H1 (cell line): ENCODE measurements around the gene LIMA1. TPM values are rescaled to one million over a fixed set of nuclear protein-coding genes. Genes with fewer than 3 reads are reported as not detected.

Experiments
- CTCF ChIA-PET: fragments of 300-600 bp; sonication (Branson Sonifier 250); formaldehyde crosslinking; loops from one replicate; lab custom pipeline; 2021; ENCODE audit not compliant: partially characterized antibody; lab: Charles Lee
- POLR2A ChIA-PET: fragments of 300-600 bp; sonication (Branson Sonifier 250); formaldehyde crosslinking; loops from one replicate; lab custom pipeline; 2021; ENCODE audit warnings: inconsistent platforms; ENCODE audit not compliant: partially characterized antibody; lab: Charles Lee
- DNase-seq, 2 experiments: peaks; one replicate each; pipeline versions ENCODE4 v3.0.0 to v3.0.0-alpha.2; 2010 to 2022; ENCODE audit warnings: low spot score in 2 of 2, low read depth in 1 of 2, mixed read lengths in 1 of 2
- FAIRE-seq: peaks from 2 replicates; lab custom pipeline; 2011; peaks lifted over from hg19 to GRCh38; lab: Jason Lieb, UNC
- H2AFZ ChIP-seq: 2 replicates; pipeline ENCODE4 v1.8.1; 2012; ENCODE audit warnings: low read length, inconsistent platforms
- H2AK5ac ChIP-seq: 2 replicates; pipeline ENCODE4 v1.6.1; 2013; ENCODE audit warnings: low read depth, low read length
- H2BK120ac ChIP-seq: replicated peaks from 2 replicates; pipeline ENCODE3; 2013; ENCODE audit warnings: low read depth, low read length, inconsistent platforms
- H2BK12ac ChIP-seq: 2 replicates; pipeline ENCODE4 v1.6.1; 2013; ENCODE audit warnings: low read depth, low read length
- H2BK15ac ChIP-seq: 2 replicates; pipeline ENCODE4 v1.6.1; 2013; ENCODE audit warnings: low read length
- H2BK20ac ChIP-seq: 2 replicates; pipeline ENCODE4 v1.6.1; 2013; ENCODE audit warnings: low read length
- H2BK5ac ChIP-seq: 2 replicates; pipeline ENCODE4 v1.6.1; 2013; ENCODE audit warnings: low read depth, low read length
- H3K14ac ChIP-seq: 2 replicates; pipeline ENCODE4 v1.6.1; 2013; ENCODE audit warnings: inconsistent platforms; ENCODE audit not compliant: insufficient read length
- H3K18ac ChIP-seq: 2 replicates; pipeline ENCODE4 v1.6.1; 2013; ENCODE audit warnings: low read length; ENCODE audit errors: extremely low read depth
- H3K23ac ChIP-seq: 2 replicates; pipeline ENCODE4 v1.6.1; 2013; ENCODE audit warnings: inconsistent platforms; ENCODE audit not compliant: insufficient read length
- H3K23me2 ChIP-seq: 2 replicates; pipeline ENCODE4 v1.6.1; 2013; ENCODE audit warnings: low read depth, low read length
- H3K27ac ChIP-seq: 2 replicates; pipeline ENCODE4 v1.6.1; 2011; ENCODE audit warnings: low read depth, low read length, inconsistent platforms
- H3K27me3 ChIP-seq, 4 experiments: replicated peaks in 1 of 4; 1 replicate in 1 of 4; 2 replicates in 3 of 4; pipeline versions ENCODE4 v1.6.1 to v1.8.1; 2011 to 2013; ENCODE audit warnings: low read length in 3 of 4, mild to moderate bottlenecking in 3 of 4, inconsistent platforms in 2 of 4, mixed read lengths in 2 of 4, moderate library complexity in 1 of 4; ENCODE audit not compliant: control insufficient read depth in 3 of 4, insufficient read depth in 3 of 4; ENCODE audit errors: extremely low read depth in 1 of 4
- H3K36me3 ChIP-seq, 4 experiments: 2 replicates each; pipeline versions ENCODE4 v1.6.1 to v1.8.1; 2011 to 2013; ENCODE audit warnings: mild to moderate bottlenecking in 4 of 4, low read length in 3 of 4, moderate library complexity in 2 of 4, control low read depth in 1 of 4, inconsistent platforms in 1 of 4; ENCODE audit not compliant: insufficient read depth in 4 of 4, control insufficient read depth in 2 of 4
- H3K4ac ChIP-seq: replicated peaks from 2 replicates; pipeline ENCODE3; 2013; ENCODE audit warnings: low read length, low read depth, mixed read lengths, inconsistent platforms; ENCODE audit not compliant: insufficient read length
- H3K4me1 ChIP-seq, 4 experiments: replicated peaks in 1 of 4; 1 replicate in 1 of 4; 2 replicates in 3 of 4; pipeline versions ENCODE4 v1.6.1 to v1.8.1; 2011 to 2013; ENCODE audit warnings: low read length in 3 of 4, inconsistent platforms in 2 of 4, mixed read lengths in 1 of 4; ENCODE audit not compliant: insufficient read depth in 4 of 4, control insufficient read depth in 3 of 4
- H3K4me2 ChIP-seq, 2 experiments: 2 replicates each; pipeline versions ENCODE4 v1.6.1 to v1.8.1; 2011 to 2013; ENCODE audit warnings: low read depth in 2 of 2, low read length in 2 of 2, control low read depth in 1 of 2, inconsistent platforms in 1 of 2, mild to moderate bottlenecking in 1 of 2; ENCODE audit not compliant: insufficient read depth in 1 of 2
- H3K4me3 ChIP-seq, 4 experiments: fragments of 200-600, 300-600 bp in 1 of 4; sonication (generic), shearing (Covaris generic), sonication (Bioruptor Twin) in 1 of 4; 2 replicates each; pipeline versions ENCODE4 v1.5.1 to v1.8.1; 2011 to 2016; ENCODE audit warnings: low read length in 4 of 4, low read depth in 3 of 4, control low read depth in 2 of 4, inconsistent platforms in 2 of 4, mild to moderate bottlenecking in 2 of 4, mixed read lengths in 1 of 4, moderate library complexity in 1 of 4; ENCODE audit not compliant: insufficient read depth in 2 of 4; ENCODE audit errors: extremely low read depth in 1 of 4
- H3K56ac ChIP-seq: replicated peaks from 2 replicates; pipeline ENCODE3; 2013; ENCODE audit warnings: low read depth, mild to moderate bottlenecking, mixed read lengths, low read length, inconsistent platforms; ENCODE audit not compliant: insufficient read length
- H3K79me1 ChIP-seq: 2 replicates; pipeline ENCODE4 v1.6.1; 2013; ENCODE audit warnings: low read depth, low read length, control low read depth
- H3K79me2 ChIP-seq, 2 experiments: 2 replicates each; pipeline versions ENCODE4 v1.6.1 to v1.8.1; 2012 to 2013; ENCODE audit warnings: low read length in 2 of 2, mild to moderate bottlenecking in 2 of 2, inconsistent platforms in 1 of 2; ENCODE audit not compliant: insufficient read depth in 2 of 2, control insufficient read depth in 1 of 2
- H3K9ac ChIP-seq, 4 experiments: replicated peaks in 1 of 4; 1 replicate in 1 of 4; 2 replicates in 3 of 4; pipeline versions ENCODE4 v1.6.1 to v1.8.1; 2011 to 2013; ENCODE audit warnings: low read depth in 3 of 4, low read length in 3 of 4, control low read depth in 2 of 4, mild to moderate bottlenecking in 2 of 4, moderate library complexity in 2 of 4, inconsistent platforms in 1 of 4; ENCODE audit errors: extremely low read depth in 1 of 4
- H3K9me3 ChIP-seq, 2 experiments: 2 replicates each; pipeline versions ENCODE4 v1.6.1 to v1.8.1; 2012 to 2013; ENCODE audit warnings: mild to moderate bottlenecking in 2 of 2, moderate library complexity in 2 of 2, control low read depth in 1 of 2, inconsistent platforms in 1 of 2, low read depth in 1 of 2, low read length in 1 of 2, mixed read lengths in 1 of 2; ENCODE audit not compliant: insufficient read depth in 2 of 2
- H4K20me1 ChIP-seq, 2 experiments: replicated peaks in 1 of 2; 2 replicates each; pipeline versions ENCODE3 to v1.8.1; 2011 to 2013; ENCODE audit warnings: inconsistent platforms in 2 of 2, low read length in 2 of 2, mild to moderate bottlenecking in 1 of 2; ENCODE audit not compliant: insufficient read depth in 2 of 2, control insufficient read depth in 1 of 2
- H4K5ac ChIP-seq: 2 replicates; pipeline ENCODE4 v1.6.1; 2013; ENCODE audit warnings: low read length, low read depth, mixed read lengths, inconsistent platforms; ENCODE audit not compliant: insufficient read length
- H4K8ac ChIP-seq: 2 replicates; pipeline ENCODE4 v1.8.0; 2013; ENCODE audit warnings: mild to moderate bottlenecking, moderate library complexity, low read length, inconsistent platforms; ENCODE audit not compliant: insufficient read depth; ENCODE audit errors: extremely low read depth
- H4K91ac ChIP-seq: replicated peaks from 2 replicates; pipeline ENCODE3; 2013; ENCODE audit warnings: low read length, mixed read lengths, inconsistent platforms; ENCODE audit not compliant: insufficient read length
- ATF3 ChIP-seq: IDR thresholded peaks from 2 replicates; pipeline ENCODE4 v1.6.1; 2011; ENCODE audit warnings: low read depth, mild to moderate bottlenecking, low read length; ENCODE audit not compliant: insufficient read depth
- FOSL1 ChIP-seq: IDR thresholded peaks from 2 replicates; pipeline ENCODE4 v1.6.1; 2011; ENCODE audit warnings: mild to moderate bottlenecking, low read depth, low read length, moderate library complexity; ENCODE audit not compliant: insufficient read depth
- KDM4A ChIP-seq: IDR thresholded peaks from one replicate; pipeline ENCODE4 v1.7.1; 2012; ENCODE audit warnings: low read depth, mild to moderate bottlenecking, moderate library complexity, low read length, inconsistent platforms; ENCODE audit not compliant: severe bottlenecking
- POU5F1 ChIP-seq: IDR thresholded peaks from 2 replicates; pipeline ENCODE4 v1.6.1; 2011; ENCODE audit warnings: low read depth, mild to moderate bottlenecking, low read length, moderate library complexity
- RFX5 ChIP-seq: IDR thresholded peaks from 2 replicates; pipeline ENCODE4 v1.6.1; 2011; ENCODE audit warnings: low read depth, low read length, improper control_type of control experiment, borderline replicate concordance
- SIRT6 ChIP-seq: IDR thresholded peaks from one replicate; pipeline ENCODE4 v1.7.1; 2012; ENCODE audit warnings: low read length, inconsistent platforms
- SP2 ChIP-seq: IDR thresholded peaks from 2 replicates; pipeline ENCODE4 v1.6.1; 2012; ENCODE audit warnings: mild to moderate bottlenecking, low read length, inconsistent platforms
- SP4 ChIP-seq: IDR thresholded peaks from 2 replicates; pipeline ENCODE4 v1.6.1; 2012; ENCODE audit warnings: low read length, inconsistent platforms
- USF2 ChIP-seq: IDR thresholded peaks from 2 replicates; pipeline ENCODE4 v1.6.1; 2011; ENCODE audit warnings: low read length, improper control_type of control experiment
- ZNF274 ChIP-seq: IDR thresholded peaks from 2 replicates; pipeline ENCODE4 v1.7.0; 2012; ENCODE audit warnings: low read length, borderline replicate concordance; ENCODE audit errors: extremely low read depth
- WGBS, 2 experiments: shearing (Covaris generic) in 1 of 2; methylation state at CpG; one replicate each; pipeline versions ENCODE4 v1.1.6 to v1.1.7; 2013 to 2015; ENCODE audit warnings: low lambda C conversion rate in 2 of 2, mixed read lengths in 2 of 2, inconsistent platforms in 1 of 2, low coverage in 1 of 2, missing lambda C conversion rate in 1 of 2; ENCODE audit not compliant: insufficient replicate concordance in 2 of 2, insufficient coverage in 1 of 2, insufficient read length in 1 of 2; ENCODE audit errors: extremely low coverage in 1 of 2, missing lambda C conversion rate in 1 of 2; 5-methylcytosine and 5-hydroxymethylcytosine counted together
- polyA plus RNA-seq, 7 experiments: library from polyadenylated mRNA; depleted of rRNA in 3 of 7; stranded (reverse) in 5 of 7; unstranded in 2 of 7; fragments of >200 nt in 5 of 7; fragments of 200-250 nt in 2 of 7; gene quantifications; 1 replicate in 5 of 7; 2 replicates in 1 of 7; 4 replicates in 1 of 7; pipeline versions ENCODE4 v1.2.1 to v1.2.3, GENCODE V29; 2011 to 2013; ENCODE audit warnings: missing spikeins in 2 of 7, mixed read lengths in 2 of 7
- total RNA-seq: library from RNA; stranded (reverse); fragmentation: NEBNext Ultra II Directional; extraction: Animal tissue kit (Norgen Biotek cat#: 25700); gene quantifications from 2 replicates; pipeline ENCODE4 v1.2.1, GENCODE V29; 2021
- TF ChIP-seq, protein P1 (sequence below): IDR thresholded peaks from 2 replicates; pipeline ENCODE4 v1.6.1; 2012; ENCODE audit warnings: inconsistent platforms

The LIMA1 gene
- total and polyA plus RNA-seq, 2 of the 8 experiments (the other 6 are each of a cell fraction or from before 2014, with no cell fraction given): 12.7 to 47.6 TPM

DNA sequence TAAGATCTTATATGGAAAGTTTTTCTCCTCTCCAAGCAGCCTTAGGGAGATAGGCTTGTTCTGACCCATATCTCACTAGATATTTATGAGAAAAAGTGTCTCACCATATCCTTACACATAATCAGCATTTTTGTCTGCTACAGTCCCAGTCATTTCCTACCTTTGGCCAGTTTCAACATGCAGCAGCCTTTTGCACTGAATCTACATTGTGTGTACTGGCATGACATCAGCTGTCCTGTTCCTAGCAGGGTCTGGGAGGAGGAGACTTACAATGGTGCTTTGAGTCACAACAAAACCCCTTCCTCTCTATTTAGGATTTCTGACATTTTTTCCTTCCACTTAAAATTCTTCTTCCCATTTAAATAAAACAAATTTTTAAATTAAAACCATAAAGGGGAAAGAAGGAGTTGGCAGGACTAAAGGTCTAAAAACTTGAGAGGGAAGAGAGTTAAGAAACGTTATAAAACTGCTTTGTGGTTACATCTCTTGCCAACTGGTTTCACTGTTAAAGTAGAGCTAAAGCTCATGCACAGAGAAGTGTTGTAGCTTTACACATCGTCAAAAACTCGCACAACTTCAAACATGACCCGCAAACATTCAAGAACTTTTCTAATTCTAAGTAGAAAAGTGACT, 62.8 kb downstream of the LIMA1 start:
- H3K18ac ChIP-seq: no peak overlapping the region
- peaks cover 0 to 52% of the 10 kb centered on the region in 2 experiments; a peak in 2 of 4 replicates for H3K79me2 ChIP-seq
- no peak for FAIRE-seq
- no peak for TF ChIP-seq FOSL1
- TF ChIP-seq RFX5: no peak
- TF ChIP-seq ZNF274: no peak
- TF ChIP-seq ATF3: no peak
- TF ChIP-seq SIRT6: no peak
- TF ChIP-seq, protein P1, sequence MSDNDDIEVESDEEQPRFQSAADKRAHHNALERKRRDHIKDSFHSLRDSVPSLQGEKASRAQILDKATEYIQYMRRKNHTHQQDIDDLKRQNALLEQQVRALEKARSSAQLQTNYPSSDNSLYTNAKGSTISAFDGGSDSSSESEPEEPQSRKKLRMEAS: no peak
- TF ChIP-seq POU5F1: no peak
- no peak for TF ChIP-seq SP2
- TF ChIP-seq SP4: no peak
- no peak for TF ChIP-seq KDM4A
- no peak for TF ChIP-seq USF2

More for the DNA sequence above, 62.8 kb downstream of the LIMA1 start:
- Histone ChIP-seq H2BK15ac (no peak overlapping the region), H3K4me3 (peak overlapping the region; percentile 37 to 70 (median 56)), H3K79me1 (peaks cover 3% of the 10 kb centered on the region; the same call in 1 of the 2 replicates), H4K20me1 (no peaks in the 10 kb centered on the region), H3K23ac (no peak overlapping the region), H3K9ac (0 out of 7 replicates have a peak overlapping the region, but pooled peaks of 1 of the 4 experiments have one; percentile 16), H3K27ac (no peak overlapping the region), H2AFZ (no peak overlapping the region), H3K4me2 (peak overlapping the region; percentile 76 to 88), H2AK5ac (no peak overlapping the region), H3K4me1 (peaks cover 0 to 5% (median 1%) of the 10 kb centered on the region in 4 experiments; a peak in 3 of 7 replicates), H4K5ac (no peak overlapping the region), H3K14ac (no peak overlapping the region), H4K91ac (no peak overlapping the region), H3K36me3 (no peaks in the 10 kb centered on the region), H3K4ac (no peak overlapping the region), H2BK5ac (no peak overlapping the region), H2BK12ac (no peak overlapping the region), H3K23me2 (peaks cover 4% of the 10 kb centered on the region), H2BK120ac (no peak overlapping the region), H3K56ac (no peak overlapping the region), H3K27me3 (no peaks in the 10 kb centered on the region), H4K8ac (no peak overlapping the region), H2BK20ac (no peak overlapping the region), H3K9me3 (no peaks in the 10 kb centered on the region)
- ChIA-PET CTCF (interaction anchor here (0.8 to 3.1 kb wide), 3 partner anchors 8 to 88 kb away, joined by 3 to 8 read pairs (median 4); no protein-coding TSS in a partner anchor), POLR2A (interaction anchor here (1.1 to 2.3 kb wide), 4 partner anchors 7 to 63 kb away, joined by 3 to 7 read pairs (median 4); partner anchors contain the start of gene LIMA1)
- no peak for DNase-seq
- 17% methylated on average over 4 of the region's 4 CpGs; no CpG with 5 or more reads in 1 of the 2 experiments for WGBS, 2 experiments
